NCI-H2171 treated with DMSO at 0.1 percent for 48 hours (cell line): ENCODE results near the gene AOPEP.

Experiments
- DNase-seq: peaks from one replicate; lab custom pipeline; 2025; lab: John Stamatoyannopoulos, UW

AOPEP gene

DNA sequence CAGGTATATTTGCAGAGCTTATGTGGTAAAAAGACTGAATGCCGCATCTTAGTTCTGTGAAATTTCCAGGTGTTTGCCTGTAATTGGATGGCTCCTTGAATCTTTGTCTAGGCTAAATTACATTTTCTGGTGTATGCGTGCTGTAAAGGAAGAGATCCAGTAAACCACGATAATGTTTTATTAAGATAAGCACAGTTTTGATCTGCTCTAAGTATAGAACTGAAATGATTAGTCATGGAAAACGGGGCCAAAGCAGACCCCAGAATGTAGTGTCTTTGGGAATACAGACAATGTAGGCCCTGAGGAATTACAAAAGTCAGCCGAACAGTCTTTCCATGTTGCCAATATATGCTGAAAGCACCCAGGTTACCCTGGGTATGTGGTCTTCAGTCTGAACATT, 333.7 kb downstream of the AOPEP start:
- no peak for DNase-seq

DNA sequence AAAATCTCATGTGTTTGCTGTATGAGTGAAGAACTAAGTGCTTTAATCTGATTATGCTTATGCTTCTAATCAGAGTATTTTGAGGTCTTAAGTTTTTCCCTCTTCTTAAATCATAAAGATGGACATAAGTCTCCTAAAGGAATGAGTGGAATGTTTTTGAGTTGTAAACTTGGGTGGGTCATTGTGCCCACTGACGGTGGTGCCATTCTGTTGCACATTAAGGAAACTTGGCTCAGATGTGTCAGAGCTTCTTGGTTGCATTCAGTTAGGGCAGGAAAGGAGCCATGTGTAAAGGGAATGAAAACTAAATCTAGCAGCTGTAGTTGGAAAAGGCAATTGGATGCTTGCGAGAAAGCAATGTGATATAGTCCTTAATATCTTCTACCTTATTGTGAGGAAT, 334.4 kb downstream of the AOPEP start:
- no peak for DNase-seq

DNA sequence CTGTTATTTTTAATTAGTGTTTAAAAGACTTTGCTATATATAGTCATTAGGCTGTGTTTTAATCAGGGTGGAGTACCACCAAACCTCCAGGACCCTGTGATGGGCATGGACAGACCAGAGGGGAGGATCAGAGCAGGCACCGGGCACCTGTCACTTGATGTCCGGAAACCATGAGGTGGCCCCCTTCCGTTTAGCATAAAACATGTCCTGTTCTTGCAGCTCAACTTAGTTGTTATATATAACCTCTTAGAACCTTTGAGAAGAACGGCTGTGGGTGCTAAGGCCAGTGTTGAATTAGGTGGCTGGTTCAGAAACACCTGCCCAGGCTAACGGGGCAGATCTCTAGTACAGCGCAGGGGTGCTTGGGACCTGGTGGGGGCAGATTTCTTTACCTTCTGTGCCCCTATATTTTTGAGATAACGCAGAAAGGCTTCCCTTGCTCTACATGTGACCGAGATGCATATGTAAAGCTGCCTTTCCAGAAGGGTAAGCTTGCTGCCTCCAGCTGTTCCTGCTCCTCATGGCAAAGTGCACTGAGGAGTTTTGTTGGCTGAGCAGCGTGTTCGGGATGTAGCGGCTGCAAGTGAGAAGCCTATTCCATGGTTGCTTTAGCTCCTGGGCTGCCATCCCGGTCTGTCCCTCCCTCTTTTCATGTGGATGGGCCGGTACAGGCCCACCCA, 335.6 kb downstream of the AOPEP start:
- DNase-seq, result no peak

DNA sequence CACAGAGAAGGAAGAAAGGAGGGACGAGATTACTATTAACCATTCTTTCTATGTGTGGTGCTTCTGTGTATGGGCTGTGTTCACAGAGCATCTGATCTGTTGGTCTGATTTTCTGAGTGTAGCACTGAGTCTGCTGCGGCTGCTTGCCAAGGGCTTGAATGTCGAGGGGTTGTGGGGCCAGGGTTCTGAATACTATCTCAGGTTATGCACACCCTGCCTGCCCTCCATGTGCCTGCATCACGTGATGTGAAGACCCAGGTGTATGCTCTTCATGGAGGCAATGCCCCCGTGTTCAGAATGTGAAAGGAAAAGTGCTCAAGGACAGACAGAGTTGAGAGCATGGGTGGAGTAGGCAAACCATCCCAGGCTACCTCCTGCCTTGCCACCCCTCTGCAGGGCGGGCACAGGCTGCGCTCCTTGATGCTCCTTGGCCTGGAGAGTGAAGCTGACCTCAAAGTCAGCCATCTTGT, 336.1 kb downstream of the AOPEP start:
- no peak for DNase-seq

DNA sequence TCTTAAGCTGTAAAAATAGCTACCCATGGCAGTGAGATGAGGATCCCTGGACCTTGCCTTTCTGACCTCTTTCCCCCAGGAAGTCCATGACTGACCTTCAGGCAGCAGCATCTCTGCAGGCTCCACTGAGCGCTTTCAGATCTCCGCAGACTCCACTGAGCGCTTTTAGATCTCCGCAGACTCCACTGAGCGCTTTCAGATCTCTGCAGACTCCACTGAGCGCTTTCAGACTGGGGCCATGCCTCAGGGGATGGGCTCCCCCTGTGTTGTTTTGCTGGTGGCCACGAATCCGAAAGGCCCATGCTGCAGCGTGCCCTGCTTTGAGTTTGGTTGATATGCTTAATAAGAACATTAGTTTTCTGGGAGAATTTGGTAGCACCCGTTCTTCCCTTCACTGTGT, 336.8 kb downstream of the AOPEP start:
- no peak for DNase-seq

DNA sequence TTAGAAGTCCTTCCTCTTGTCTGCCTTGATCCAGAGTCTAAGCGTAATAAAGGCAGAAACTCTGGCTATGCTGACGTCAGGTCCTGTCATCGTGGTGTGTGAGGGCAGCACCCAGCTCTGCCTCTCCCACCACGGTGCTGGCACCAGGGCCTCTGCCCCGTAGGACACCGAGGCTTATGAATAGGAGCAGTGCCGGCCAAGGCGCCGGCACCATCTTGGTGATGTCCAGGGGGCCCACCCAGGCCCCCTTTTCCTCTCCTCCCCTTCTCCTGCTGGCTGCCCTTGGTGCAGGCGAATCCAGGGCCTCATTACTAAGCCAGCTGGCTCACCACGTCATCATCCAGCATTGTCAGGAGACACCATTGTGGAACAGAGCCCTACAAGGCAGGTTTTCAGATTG, 338.7 kb downstream of the AOPEP start:
- DNase-seq, result no peak

DNA sequence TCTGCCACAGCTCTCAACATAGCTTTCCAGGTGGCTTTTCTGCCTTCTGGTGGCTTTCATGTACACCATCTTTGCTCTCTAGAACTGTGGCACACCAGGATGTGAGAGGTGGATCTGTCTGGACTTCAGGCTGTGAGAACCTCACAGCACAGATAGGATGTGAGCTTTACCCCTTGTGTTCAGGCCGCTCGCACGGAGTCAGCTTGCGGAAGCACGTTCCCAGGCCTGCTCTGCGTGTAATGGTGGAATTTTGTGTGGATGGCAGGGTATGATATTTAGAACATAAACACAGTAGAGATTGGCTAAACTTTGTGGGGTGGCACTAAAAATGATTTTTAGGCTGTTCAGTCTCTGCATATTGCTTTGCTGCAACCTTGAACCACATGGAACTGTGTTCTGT, 340.6 kb downstream of the AOPEP start:
- DNase-seq, result no peak

DNA sequence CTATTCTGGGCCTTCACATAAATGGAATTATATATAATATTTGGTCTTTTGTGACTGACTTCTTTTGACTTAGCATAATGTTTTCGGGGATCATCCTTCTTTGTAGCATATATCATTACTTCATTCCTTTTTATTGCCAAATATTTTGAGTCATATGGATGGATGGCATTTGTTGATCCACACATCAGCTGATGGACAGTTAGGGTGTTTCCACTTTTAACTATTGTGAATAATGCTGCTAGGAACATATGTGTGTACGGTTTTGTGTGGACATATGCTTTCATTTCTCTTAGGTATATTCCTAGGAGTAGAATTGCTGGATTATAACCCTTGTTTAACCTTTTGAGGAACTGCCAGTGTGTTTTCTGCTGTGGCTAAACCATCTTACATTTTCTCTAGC, 341.4 kb downstream of the AOPEP start:
- no peak for DNase-seq

DNA sequence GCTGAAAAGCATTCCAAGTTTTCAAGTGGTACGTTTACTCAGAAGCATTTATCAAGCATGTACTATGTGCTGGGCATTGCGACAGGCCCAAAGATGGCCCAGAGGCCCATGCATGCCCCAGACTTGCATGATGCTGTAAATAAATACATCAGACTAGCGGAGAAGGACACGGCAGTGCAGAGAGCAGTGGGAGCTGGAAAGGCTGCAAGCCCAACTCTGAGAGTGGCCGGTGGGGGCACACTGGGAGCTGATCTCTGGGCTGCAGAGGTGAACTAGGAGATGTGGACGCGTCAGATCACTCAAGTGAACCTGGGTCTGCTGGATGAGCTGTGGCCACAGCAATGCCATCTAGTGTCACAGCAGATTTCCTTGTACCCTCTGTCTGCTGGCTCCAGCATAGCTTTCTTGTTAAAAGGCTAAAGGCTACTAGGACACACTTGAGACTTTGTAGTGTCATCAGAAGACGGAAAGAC, 344.1 kb downstream of the AOPEP start:
- DNase-seq, result no peak

DNA sequence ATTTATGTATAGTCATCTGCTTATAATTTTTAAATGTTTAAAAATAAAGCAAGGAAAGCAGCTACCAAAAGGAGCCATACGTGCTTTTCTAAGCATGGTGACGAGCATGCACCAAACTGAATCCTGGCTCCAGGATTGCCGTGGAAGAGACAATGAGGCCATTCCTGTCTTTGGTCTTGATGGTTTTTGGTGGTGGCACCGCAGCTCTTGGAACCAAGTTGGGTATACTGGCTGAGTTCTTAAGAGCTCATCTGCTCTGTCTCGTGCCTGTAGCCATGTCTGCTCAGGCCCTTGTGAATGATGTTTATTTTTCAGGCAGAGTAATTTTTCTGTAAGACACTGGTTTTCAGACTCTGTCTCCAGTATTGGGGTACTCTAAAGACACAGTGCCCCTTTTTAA, 345.0 kb downstream of the AOPEP start:
- no peak for DNase-seq

DNA sequence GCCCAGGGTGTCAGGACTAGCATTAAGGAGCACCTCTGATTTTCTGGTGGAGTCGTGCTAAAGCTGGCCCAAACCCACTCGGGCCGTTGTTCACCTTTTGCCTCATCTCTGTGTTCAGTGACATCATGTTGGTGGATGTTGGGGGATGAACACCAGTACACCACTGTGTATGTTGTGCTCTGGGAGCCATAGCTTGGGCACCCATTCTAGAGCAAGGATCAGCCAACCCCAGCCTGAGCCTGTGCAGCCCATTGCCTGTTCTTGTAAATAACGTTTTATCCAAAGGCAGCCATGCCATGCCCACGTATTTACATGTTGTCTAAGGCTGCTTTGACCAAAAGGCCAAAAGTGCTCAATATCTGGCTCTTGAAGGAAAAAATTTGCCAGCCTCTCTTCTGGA, 345.4 kb downstream of the AOPEP start:
- no peak for DNase-seq

DNA sequence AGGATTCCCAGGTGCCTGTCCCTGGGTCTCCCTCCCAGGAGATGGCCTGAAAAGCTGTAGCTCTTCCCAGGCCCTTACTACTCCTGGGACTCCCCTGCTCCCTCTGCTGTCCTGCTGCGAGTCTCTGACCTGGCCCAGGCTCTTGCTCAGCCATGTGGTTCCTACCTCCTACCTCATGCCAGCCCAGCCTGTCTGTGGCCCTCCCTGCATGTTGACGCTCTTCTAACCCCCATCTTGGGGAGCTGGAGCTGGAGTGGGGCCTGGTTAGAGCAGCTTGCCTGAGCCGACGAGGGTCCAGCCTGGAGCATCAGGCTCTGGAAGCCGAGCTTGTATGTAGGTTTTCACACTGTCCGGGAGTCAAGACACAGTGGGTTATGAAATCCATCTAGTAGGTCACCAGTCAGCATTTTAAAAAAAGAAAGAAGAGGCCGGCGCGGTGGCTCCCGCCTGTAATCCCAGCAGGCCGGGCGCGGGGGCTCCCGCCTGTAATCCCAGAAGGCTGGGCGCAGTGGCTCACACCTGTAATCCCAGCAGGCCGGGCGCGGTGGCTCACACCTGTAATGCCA, 346.6 kb downstream of the AOPEP start:
- DNase-seq, result no peak

DNA sequence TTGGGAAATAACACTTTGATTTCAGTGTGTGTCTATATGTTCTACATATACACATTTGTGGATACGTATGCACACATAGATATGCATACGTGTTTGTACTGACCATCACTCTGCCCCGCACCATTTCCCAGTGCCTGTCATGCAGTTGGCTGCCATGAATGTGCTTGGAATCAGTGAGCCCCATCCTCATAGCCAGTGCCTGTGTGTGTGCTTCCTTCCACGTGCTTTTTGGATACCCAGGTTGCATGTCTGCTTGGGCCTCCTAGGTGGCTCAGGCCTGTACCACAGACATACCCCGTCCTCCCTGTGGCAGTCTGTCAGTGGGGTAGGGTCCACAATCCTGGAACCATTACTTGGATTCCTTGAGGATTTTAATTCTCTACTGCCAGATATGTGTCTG, 347.4 kb downstream of the AOPEP start:
- no peak for DNase-seq

DNA sequence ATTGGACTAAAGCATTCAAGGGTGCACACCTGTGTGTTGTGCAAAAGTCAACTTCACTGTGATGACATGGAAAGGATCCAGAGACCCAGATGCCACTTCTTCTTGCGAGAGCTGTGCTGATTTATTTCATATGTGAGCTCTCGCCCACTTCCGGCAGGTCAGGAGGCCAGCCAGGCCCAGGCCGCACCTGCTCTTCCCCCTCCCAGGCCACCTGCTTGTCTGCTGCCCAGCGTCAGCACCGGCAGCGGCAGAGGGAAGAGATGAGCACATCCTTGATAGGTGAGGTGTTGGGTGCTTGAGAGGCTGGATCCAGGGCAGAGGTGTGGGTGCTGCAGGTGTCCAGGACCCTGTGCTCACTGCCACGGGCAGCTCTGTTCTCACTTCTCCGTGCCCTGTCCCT, 348.1 kb downstream of the AOPEP start:
- DNase-seq, result no peak

DNA sequence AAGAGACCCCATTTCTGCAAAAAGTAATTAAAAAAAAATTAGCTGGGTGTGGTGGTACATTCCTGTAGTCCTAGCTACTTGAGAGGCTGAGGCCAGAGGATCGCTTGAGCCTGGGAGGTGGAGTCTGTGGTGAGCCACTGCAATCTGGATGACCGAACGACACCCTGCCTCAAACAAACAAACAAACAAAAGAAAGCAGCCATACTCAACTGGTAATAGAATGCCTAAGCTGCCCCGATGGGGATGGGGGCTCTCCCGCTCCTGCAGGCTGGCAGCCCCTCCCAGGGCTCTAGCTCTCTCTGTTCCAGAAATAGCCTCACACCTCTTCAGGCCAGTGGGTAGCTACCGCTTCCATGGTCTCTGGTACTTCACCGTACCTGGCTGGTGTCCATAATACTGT, 349.2 kb downstream of the AOPEP start:
- no peak for DNase-seq

DNA sequence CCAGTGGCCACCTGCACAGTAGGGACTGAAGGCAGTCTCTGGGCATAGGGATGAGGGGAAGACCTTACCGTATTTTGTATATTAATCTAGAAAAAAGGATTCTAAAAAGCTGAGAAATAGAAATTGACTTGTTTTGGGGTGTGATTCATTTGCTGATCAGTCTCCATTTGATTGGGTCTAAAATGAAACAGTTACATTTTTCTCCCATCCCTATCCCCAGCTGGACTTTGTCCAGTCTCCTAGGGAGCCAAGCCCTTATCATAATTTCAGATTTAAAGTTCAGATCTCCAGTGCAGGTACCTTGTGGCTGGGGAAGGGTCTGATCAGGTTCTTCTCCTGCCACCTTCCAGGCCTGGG, 350.2 kb downstream of the AOPEP start:
- no peak for DNase-seq

DNA sequence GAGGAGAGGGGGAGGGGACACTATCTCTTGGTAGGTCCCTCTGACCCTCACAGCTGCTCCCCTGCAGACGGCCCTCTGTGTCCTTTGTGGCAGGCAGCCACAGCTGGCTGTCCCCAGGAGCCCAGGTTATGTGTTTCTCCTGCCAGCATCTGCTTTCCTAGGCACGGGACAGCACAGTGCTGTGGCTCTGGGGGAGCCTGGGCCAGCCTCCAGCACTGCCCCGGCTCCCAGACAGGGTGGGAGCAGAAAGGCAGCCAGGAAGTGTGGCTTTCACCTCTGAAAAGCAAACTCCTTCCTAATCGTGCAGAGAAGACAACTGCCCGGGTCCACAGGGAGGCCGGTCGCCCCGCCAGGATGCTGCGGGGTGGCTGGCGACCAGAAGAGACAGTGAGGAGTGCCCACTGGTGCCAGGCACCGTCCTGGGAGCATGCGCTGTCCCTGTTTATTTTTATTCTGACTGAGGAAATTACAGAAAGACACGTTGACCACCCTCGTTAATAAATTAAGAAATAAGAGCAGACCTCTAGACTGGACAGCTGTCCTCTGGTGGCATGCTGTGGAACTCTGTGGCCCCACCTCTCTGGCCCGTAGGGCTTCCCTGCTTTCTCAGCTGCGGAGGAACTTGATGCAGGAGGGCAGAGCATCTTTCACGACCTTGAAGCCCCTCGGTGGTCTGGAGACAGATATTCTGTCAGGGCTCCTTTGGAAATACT, 350.7 kb downstream of the AOPEP start:
- DNase-seq, result no peak

DNA sequence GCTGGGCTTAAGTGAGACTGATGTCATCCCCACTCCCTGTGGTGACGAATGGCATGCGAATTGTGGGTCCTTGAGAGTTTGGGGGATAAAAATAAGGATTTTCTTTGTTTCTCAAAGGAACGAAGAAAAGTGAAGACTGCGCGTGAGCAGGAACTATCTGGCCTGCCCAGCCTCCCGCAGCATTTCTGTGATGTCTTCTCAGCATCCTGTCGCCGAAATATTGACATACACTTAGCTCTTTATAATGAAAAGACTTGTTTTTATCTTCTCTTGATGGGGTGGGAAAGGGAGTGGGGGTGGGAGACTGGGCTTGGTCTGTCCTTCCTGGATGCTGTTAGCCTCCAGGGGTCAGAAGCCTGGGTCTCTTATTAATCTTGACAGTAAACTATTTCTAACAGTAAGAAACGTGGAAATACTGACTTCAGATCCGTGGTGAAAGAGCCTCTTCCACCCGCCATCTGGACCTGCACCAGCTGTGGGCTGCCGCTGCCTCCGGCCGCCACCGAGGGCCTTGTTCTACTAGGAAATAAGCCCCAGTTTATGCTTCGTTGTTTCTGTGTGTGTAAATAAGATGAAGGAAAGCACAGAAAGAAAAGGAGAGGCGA, 351.4 kb downstream of the AOPEP start:
- DNase-seq, result no peak

DNA sequence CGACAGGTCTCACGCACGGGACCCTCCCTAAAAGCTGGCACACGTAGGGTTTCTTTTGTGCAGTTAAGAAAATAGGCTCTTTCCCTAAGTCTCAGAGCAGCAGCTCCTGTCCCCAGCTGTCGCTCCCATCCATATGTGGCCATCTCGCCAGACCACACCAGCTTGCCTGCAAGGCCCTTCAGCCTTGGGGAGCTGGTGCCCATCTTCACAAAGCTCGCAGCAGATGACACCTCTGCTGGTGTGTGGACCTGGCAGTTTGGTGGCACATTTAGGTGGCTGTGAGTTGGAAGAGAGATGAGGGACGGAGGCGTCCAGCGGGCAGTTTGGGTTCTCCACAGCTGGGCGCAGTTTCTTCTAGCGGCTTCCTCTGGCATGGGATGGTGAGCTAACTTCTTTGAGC, 352.0 kb downstream of the AOPEP start:
- DNase-seq, result no peak

DNA sequence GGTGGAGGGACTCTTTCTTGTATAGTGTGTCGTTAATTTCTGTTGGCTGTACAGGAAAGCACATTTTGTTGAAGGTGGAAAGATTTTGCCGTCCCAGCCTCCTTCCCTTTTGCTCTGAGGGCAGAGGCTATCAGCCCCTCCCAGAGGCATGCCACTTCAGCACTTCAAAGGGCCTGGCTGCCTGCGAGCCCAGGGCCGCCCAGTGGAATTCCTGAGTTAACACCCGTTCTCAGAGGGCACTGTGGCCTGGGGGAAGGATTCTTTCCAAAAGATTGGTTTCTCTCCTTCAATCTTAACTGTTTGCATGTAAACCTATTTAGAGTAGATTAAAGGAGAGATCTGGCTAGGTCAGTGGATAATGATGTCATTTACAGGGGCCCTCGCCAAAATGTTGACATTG, 352.4 kb downstream of the AOPEP start:
- no peak for DNase-seq

DNA sequence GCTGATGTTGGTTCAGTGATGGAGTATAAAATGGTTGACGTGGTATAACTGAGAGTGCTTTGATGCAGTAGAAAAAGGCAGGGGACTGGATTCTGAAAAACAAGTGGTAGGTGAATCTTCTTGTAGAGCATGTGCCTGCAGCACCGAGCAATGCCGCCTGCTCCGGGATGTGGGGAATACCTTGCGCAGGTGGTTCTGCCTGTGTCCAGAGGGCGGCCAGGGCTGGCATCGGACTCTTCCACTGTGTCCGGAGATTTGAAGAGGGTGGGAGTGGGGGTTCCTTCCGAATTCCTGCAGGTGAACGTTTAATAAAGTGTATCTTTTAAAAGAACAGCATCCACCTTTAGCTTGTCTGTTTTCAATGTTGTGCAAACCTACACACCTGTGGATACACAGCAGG, 353.0 kb downstream of the AOPEP start:
- DNase-seq, result no peak

DNA sequence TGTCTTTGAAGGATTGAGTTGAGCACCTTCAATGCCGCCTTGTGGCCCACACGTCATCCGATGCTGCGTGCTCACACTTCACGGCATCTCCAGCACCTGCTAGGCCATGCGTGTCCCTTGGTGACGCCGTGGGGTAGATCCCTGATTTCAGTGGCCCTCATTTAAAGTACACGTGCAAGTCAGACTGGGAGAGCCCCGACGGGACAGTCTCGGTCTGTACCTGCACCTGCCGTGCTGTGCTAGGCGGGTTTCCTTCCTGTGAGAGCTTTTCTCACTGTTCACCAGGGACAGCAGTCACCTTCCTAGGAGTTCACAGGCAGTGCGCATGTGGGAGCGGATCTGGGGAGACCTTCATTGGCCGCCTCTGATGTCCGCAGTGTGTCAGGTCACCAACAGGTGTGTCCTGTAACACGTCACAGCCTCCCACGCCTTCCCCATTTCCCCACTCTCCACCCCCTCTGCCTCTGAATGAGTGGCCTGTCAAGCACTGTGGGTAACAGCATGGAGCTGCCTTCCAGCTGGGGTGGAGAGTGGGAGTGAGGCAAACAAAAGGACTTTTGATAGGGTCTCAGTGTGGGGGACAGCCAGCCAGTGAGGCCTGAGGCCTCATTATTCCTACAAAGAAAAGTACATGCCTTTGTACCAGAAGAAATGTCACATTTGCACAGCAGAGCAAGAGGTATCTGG, 354.6 kb downstream of the AOPEP start:
- no peak for DNase-seq

DNA sequence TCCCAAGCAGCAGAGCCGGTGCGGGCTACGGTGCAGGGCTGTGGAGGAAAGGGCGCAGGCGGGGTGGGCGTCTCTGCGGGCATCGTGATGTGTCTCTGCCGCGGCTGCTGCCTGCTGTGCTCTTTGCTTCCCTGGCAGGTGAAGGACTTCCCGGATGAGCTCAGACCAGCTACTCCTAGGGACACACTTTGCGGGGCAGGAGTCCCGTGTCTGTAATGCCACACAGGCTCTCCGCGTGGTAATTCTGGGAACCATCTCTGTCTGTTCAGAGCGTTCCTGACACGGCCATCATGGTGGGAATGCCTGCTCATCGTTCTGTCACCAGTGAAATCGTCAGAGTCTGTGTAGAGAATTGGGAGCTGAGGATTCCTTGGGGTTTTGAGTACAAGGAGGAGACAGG, 355.5 kb downstream of the AOPEP start:
- DNase-seq, result no peak
